Measurements from ENCODE around the gene MYL10. TPM values are rescaled to one million over a fixed set of nuclear protein-coding genes. Genes with fewer than 3 reads are reported as not detected.

The MYL10 gene
- total and polyA plus RNA-seq, 2 of the 8 experiments (the other 6 are each of a cell fraction or from before 2014, with no cell fraction given), result 0.18 TPM; not detected in 1

- H3K23ac ChIP-seq (ENCODE audit: insufficient read length), result no peak overlapping the region
- H3K4me3 ChIP-seq (ENCODE audit: extremely low read depth in 1 of 4, insufficient read depth in 2 of 4, low read depth in 3 of 4, low read length in 4 of 4), result no peak overlapping the region; a peak in 1 of 8 replicates
- H2AK5ac ChIP-seq (ENCODE audit: low read depth, low read length), result no peak overlapping the region
- H3K79me1 ChIP-seq (ENCODE audit: low read depth, low read length), result no peaks in the 10 kb centered on the region
- H4K91ac ChIP-seq (replicated peaks; ENCODE audit: insufficient read length, low read length), result no peak overlapping the region
- H3K4me1 ChIP-seq (replicated peaks in 1 of 4; ENCODE audit: control insufficient read depth in 3 of 4, insufficient read depth in 4 of 4, low read length in 3 of 4), result peaks cover 0 to 10% (median 8%) of the 10 kb centered on the region in 4 experiments; a peak in 4 of 7 replicates
- H4K20me1 ChIP-seq (replicated peaks in 1 of 2; ENCODE audit: control insufficient read depth in 1 of 2, insufficient read depth in 2 of 2, low read length in 2 of 2), result peaks cover 0 to 2% of the 10 kb centered on the region in 2 experiments
- H3K4ac ChIP-seq (replicated peaks; ENCODE audit: insufficient read length, low read depth, low read length), result no peak overlapping the region
- no peak overlapping the region for H3K14ac ChIP-seq (ENCODE audit: insufficient read length)
- H2AFZ ChIP-seq (ENCODE audit: low read length), result 0 out of 2 replicates have a peak overlapping the region, but pooled peaks have one; percentile 7
- no peak overlapping the region for H2BK20ac ChIP-seq (ENCODE audit: low read length)
- H2BK12ac ChIP-seq (ENCODE audit: low read depth, low read length), result no peak overlapping the region
- no peak overlapping the region for H2BK120ac ChIP-seq (replicated peaks; ENCODE audit: low read depth, low read length)
- 84% methylated on average over 6 of the region's 6 CpGs; no CpG with 5 or more reads in 1 of the 2 experiments for WGBS, 2 experiments (ENCODE audit: extremely low coverage in 1 of 2, insufficient coverage in 1 of 2, insufficient read length in 1 of 2, insufficient replicate concordance in 2 of 2, low coverage in 1 of 2, low lambda C conversion rate in 2 of 2, missing lambda C conversion rate in 1 of 2)
- no peak for DNase-seq (ENCODE audit: low read depth in 1 of 2, low spot score in 2 of 2)
- no peaks in the 10 kb centered on the region for H3K23me2 ChIP-seq (ENCODE audit: low read depth, low read length)
- H3K18ac ChIP-seq (ENCODE audit: extremely low read depth, low read length), result no peak overlapping the region
- H3K27ac ChIP-seq (ENCODE audit: low read depth, low read length), result no peak overlapping the region
- ChIA-PET CTCF (ENCODE audit: partially characterized antibody) (interaction anchor here (0.6 to 1.3 kb wide), 3 partner anchors 8 to 364 kb away, joined by 3 to 4 read pairs (median 3); no protein-coding TSS in a partner anchor), POLR2A (ENCODE audit: partially characterized antibody) (no interaction called here)
- no peak overlapping the region for H3K56ac ChIP-seq (replicated peaks; ENCODE audit: insufficient read length, low read depth, low read length)
- H2BK5ac ChIP-seq (ENCODE audit: low read depth, low read length), result 0 out of 2 replicates have a peak overlapping the region, but pooled peaks have one; percentile 47
- no peaks in the 10 kb centered on the region for H3K9me3 ChIP-seq (ENCODE audit: insufficient read depth in 2 of 2, low read depth in 1 of 2, low read length in 1 of 2)
- H2BK15ac ChIP-seq (ENCODE audit: low read length), result no peak overlapping the region; the same call in 1 of the 2 replicates
- H3K27me3 ChIP-seq (replicated peaks in 1 of 4; ENCODE audit: control insufficient read depth in 3 of 4, extremely low read depth in 1 of 4, insufficient read depth in 3 of 4, low read length in 3 of 4), result no peaks in the 10 kb centered on the region
- no peak overlapping the region for H4K8ac ChIP-seq (ENCODE audit: extremely low read depth, insufficient read depth, low read length)
- no peaks in the 10 kb centered on the region for H3K79me2 ChIP-seq (ENCODE audit: control insufficient read depth in 1 of 2, insufficient read depth in 2 of 2, low read length in 2 of 2)
- H3K36me3 ChIP-seq (ENCODE audit: control insufficient read depth in 2 of 4, insufficient read depth in 4 of 4, low read length in 3 of 4), result no peaks in the 10 kb centered on the region
- FAIRE-seq, result no peak
- H4K5ac ChIP-seq (ENCODE audit: insufficient read length, low read depth, low read length), result no peak overlapping the region
- H3K4me2 ChIP-seq (ENCODE audit: insufficient read depth in 1 of 2, low read depth in 2 of 2, low read length in 2 of 2), result peak overlapping the region; percentile 31 to 48; a peak in 2 of 4 replicates
- H3K9ac ChIP-seq (replicated peaks in 1 of 4; ENCODE audit: extremely low read depth in 1 of 4, low read depth in 3 of 4, low read length in 3 of 4), result no peak overlapping the region
- TF ChIP-seq GABPA (IDR thresholded peaks at IDR 0.05; ENCODE audit: borderline replicate concordance, insufficient read depth, low read length) (no peak), SIRT6 (IDR thresholded peaks at IDR 0.05; ENCODE audit: low read length) (no peak), RNF2 (IDR thresholded peaks at IDR 0.05; ENCODE audit: borderline replicate concordance, low read depth, low read length, missing control alignments, poor library complexity, severe bottlenecking) (no peak), SAP30 (IDR thresholded peaks at IDR 0.05; ENCODE audit: insufficient read depth, insufficient replicate concordance, low read length) (no peak), ATF2 (IDR thresholded peaks at IDR 0.05; ENCODE audit: low read length) (no peak), CEBPB (IDR thresholded peaks at IDR 0.05; ENCODE audit: low read depth, low read length) (no peak), SP1 (IDR thresholded peaks at IDR 0.05; ENCODE audit: low read depth, low read length) (no peak), ASH2L (IDR thresholded peaks at IDR 0.05; ENCODE audit: low read length) (no peak), MAFK (IDR thresholded peaks at IDR 0.05; ENCODE audit: low read depth, low read length) (no peak), NRF1 (IDR thresholded peaks at IDR 0.05; ENCODE audit: low read depth, low read length) (no peak), TCF12 (IDR thresholded peaks at IDR 0.05; ENCODE audit: low read depth, low read length) (no peak), CBX8 (IDR thresholded peaks at IDR 0.05; ENCODE audit: borderline replicate concordance, low read depth, low read length) (no peak)
Measured at GRCh38 chr7:101676956-101677355, 47.9 kb upstream of the MYL10 start.
